Measurements from ENCODE around the gene CNTD1.

Gene CNTD1

GRCh38 chr17:42795061-42795460, 3.6 kb upstream of the CNTD1 start:
- Histone ChIP-seq H3K36me3 (ENCODE audit: control insufficient read depth, insufficient read depth, low read length, severe bottlenecking) (peaks cover 3% of the 10 kb centered on the region), H3K4me1 (ENCODE audit: control insufficient read depth, insufficient read depth, low read length) (peaks cover 27% of the 10 kb centered on the region), H3K4me3 (ENCODE audit: low read length) (no peak overlapping the region), H3K9me3 (ENCODE audit: control insufficient read depth, low read length) (no peaks in the 10 kb centered on the region), H3K9ac (ENCODE audit: low read length) (no peak overlapping the region), H3K27me3 (replicated peaks; ENCODE audit: control insufficient read depth, insufficient read depth, low read length) (no peaks in the 10 kb centered on the region)
- no peak for DNase-seq (ENCODE audit: low read depth)

GRCh38 chr17:42795465-42795864, 3.2 kb upstream of the CNTD1 start:
- no peak for DNase-seq (ENCODE audit: low read depth)

GRCh38 chr17:42796066-42796758, 2.4 kb upstream of the CNTD1 start:
- H3K9ac ChIP-seq (ENCODE audit: low read length) = no peak overlapping the region

More at GRCh38 chr17:42795465-42795864, 3.2 kb upstream of the CNTD1 start:
- H3K4me1 ChIP-seq (ENCODE audit: control insufficient read depth, insufficient read depth, low read length) = peaks cover 27% of the 10 kb centered on the region
- H3K4me3 ChIP-seq (ENCODE audit: low read length) = no peak overlapping the region
- no peaks in the 10 kb centered on the region for H3K9me3 ChIP-seq (ENCODE audit: control insufficient read depth, low read length)
- H3K27me3 ChIP-seq (replicated peaks; ENCODE audit: control insufficient read depth, insufficient read depth, low read length) = no peaks in the 10 kb centered on the region
- H3K9ac ChIP-seq (ENCODE audit: low read length) = no peak overlapping the region
- H3K36me3 ChIP-seq (ENCODE audit: control insufficient read depth, insufficient read depth, low read length, severe bottlenecking) = peaks cover 3% of the 10 kb centered on the region

GRCh38 chr17:42797067-42798007, 1.3 kb upstream of the CNTD1 start:
- H3K9me3 ChIP-seq (ENCODE audit: control insufficient read depth, low read length) = no peaks in the 10 kb centered on the region
- DNase-seq (ENCODE audit: low read depth) = no peak
- peak overlapping the region; percentile 96 for H3K4me3 ChIP-seq (ENCODE audit: low read length)
- H3K4me1 ChIP-seq (ENCODE audit: control insufficient read depth, insufficient read depth, low read length) = peaks cover 27% of the 10 kb centered on the region
- H3K27me3 ChIP-seq (replicated peaks; ENCODE audit: control insufficient read depth, insufficient read depth, low read length) = no peaks in the 10 kb centered on the region
- H3K36me3 ChIP-seq (ENCODE audit: control insufficient read depth, insufficient read depth, low read length, severe bottlenecking) = peaks cover 3% of the 10 kb centered on the region
- peak overlapping the region; percentile 98 for H3K9ac ChIP-seq (ENCODE audit: low read length)

More at GRCh38 chr17:42796066-42796758, 2.4 kb upstream of the CNTD1 start:
- DNase-seq (ENCODE audit: low read depth) = no peak
- H3K9me3 ChIP-seq (ENCODE audit: control insufficient read depth, low read length) = no peaks in the 10 kb centered on the region
- peaks cover 27% of the 10 kb centered on the region for H3K4me1 ChIP-seq (ENCODE audit: control insufficient read depth, insufficient read depth, low read length)
- no peaks in the 10 kb centered on the region for H3K27me3 ChIP-seq (replicated peaks; ENCODE audit: control insufficient read depth, insufficient read depth, low read length)
- H3K36me3 ChIP-seq (ENCODE audit: control insufficient read depth, insufficient read depth, low read length, severe bottlenecking) = peaks cover 3% of the 10 kb centered on the region
- no peak overlapping the region for H3K4me3 ChIP-seq (ENCODE audit: low read length)

GRCh38 chr17:42798011-42798382, 664 bp upstream of the CNTD1 start:
- peak overlapping the region; percentile 98 for H3K9ac ChIP-seq (ENCODE audit: low read length)
- DNase-seq (ENCODE audit: low read depth) = no peak
- peak overlapping the region; percentile 96 for H3K4me3 ChIP-seq (ENCODE audit: low read length)
- peaks cover 27% of the 10 kb centered on the region for H3K4me1 ChIP-seq (ENCODE audit: control insufficient read depth, insufficient read depth, low read length)
- no peaks in the 10 kb centered on the region for H3K27me3 ChIP-seq (replicated peaks; ENCODE audit: control insufficient read depth, insufficient read depth, low read length)
- peaks cover 3% of the 10 kb centered on the region for H3K36me3 ChIP-seq (ENCODE audit: control insufficient read depth, insufficient read depth, low read length, severe bottlenecking)
- no peaks in the 10 kb centered on the region for H3K9me3 ChIP-seq (ENCODE audit: control insufficient read depth, low read length)

- no peak for DNase-seq (ENCODE audit: low read depth)
- Histone ChIP-seq H3K9me3 (ENCODE audit: control insufficient read depth, low read length) (no peaks in the 10 kb centered on the region), H3K4me3 (ENCODE audit: low read length) (no peak overlapping the region), H3K9ac (ENCODE audit: low read length) (no peak overlapping the region), H3K36me3 (ENCODE audit: control insufficient read depth, insufficient read depth, low read length, severe bottlenecking) (no peaks in the 10 kb centered on the region), H3K27me3 (replicated peaks; ENCODE audit: control insufficient read depth, insufficient read depth, low read length) (no peaks in the 10 kb centered on the region), H3K4me1 (ENCODE audit: control insufficient read depth, insufficient read depth, low read length) (peaks cover 6% of the 10 kb centered on the region)
Observed at GRCh38 chr17:42803074-42803883, 4.6 kb downstream of the CNTD1 start.

GRCh38 chr17:42804918-42805367, 6.3 kb downstream of the CNTD1 start:
- Histone ChIP-seq H3K4me3 (ENCODE audit: low read length) (no peak overlapping the region), H3K9me3 (ENCODE audit: control insufficient read depth, low read length) (no peaks in the 10 kb centered on the region), H3K36me3 (ENCODE audit: control insufficient read depth, insufficient read depth, low read length, severe bottlenecking) (peaks cover under 1% of the 10 kb centered on the region), H3K27me3 (replicated peaks; ENCODE audit: control insufficient read depth, insufficient read depth, low read length) (no peaks in the 10 kb centered on the region), H3K4me1 (ENCODE audit: control insufficient read depth, insufficient read depth, low read length) (peaks cover 18% of the 10 kb centered on the region), H3K9ac (ENCODE audit: low read length) (no peak overlapping the region)
- DNase-seq (ENCODE audit: low read depth) = no peak

GRCh38 chr17:42806249-42806648, 7.6 kb downstream of the CNTD1 start:
- Histone ChIP-seq H3K36me3 (ENCODE audit: control insufficient read depth, insufficient read depth, low read length, severe bottlenecking) (peaks cover 14% of the 10 kb centered on the region), H3K9me3 (ENCODE audit: control insufficient read depth, low read length) (no peaks in the 10 kb centered on the region), H3K4me3 (ENCODE audit: low read length) (no peak overlapping the region), H3K9ac (ENCODE audit: low read length) (no peak overlapping the region), H3K4me1 (ENCODE audit: control insufficient read depth, insufficient read depth, low read length) (peaks cover 18% of the 10 kb centered on the region), H3K27me3 (replicated peaks; ENCODE audit: control insufficient read depth, insufficient read depth, low read length) (no peaks in the 10 kb centered on the region)
- no peak for DNase-seq (ENCODE audit: low read depth)

- peaks cover 33% of the 10 kb centered on the region for H3K36me3 ChIP-seq (ENCODE audit: control insufficient read depth, insufficient read depth, low read length, severe bottlenecking)
- no peaks in the 10 kb centered on the region for H3K9me3 ChIP-seq (ENCODE audit: control insufficient read depth, low read length)
- peak; percentile 82 for DNase-seq (ENCODE audit: low read depth)
Observed at GRCh38 chr17:42809250-42809649, 10.6 kb downstream of the CNTD1 start.

GRCh38 chr17:42814633-42815399, 16.2 kb downstream of the CNTD1 start:
- Histone ChIP-seq H3K27me3 (replicated peaks; ENCODE audit: control insufficient read depth, insufficient read depth, low read length) (no peaks in the 10 kb centered on the region), H3K4me1 (ENCODE audit: control insufficient read depth, insufficient read depth, low read length) (peaks cover 21% of the 10 kb centered on the region), H3K9me3 (ENCODE audit: control insufficient read depth, low read length) (no peaks in the 10 kb centered on the region), H3K36me3 (ENCODE audit: control insufficient read depth, insufficient read depth, low read length, severe bottlenecking) (peaks cover 80% of the 10 kb centered on the region), H3K9ac (ENCODE audit: low read length) (peak overlapping the region; percentile 56), H3K4me3 (ENCODE audit: low read length) (peak overlapping the region; percentile 32)
- DNase-seq (ENCODE audit: low read depth) = no peak

More at GRCh38 chr17:42809250-42809649, 10.6 kb downstream of the CNTD1 start:
- H3K4me3 ChIP-seq (ENCODE audit: low read length) = no peak overlapping the region
- peaks cover 20% of the 10 kb centered on the region for H3K4me1 ChIP-seq (ENCODE audit: control insufficient read depth, insufficient read depth, low read length)
- H3K27me3 ChIP-seq (replicated peaks; ENCODE audit: control insufficient read depth, insufficient read depth, low read length) = no peaks in the 10 kb centered on the region
- H3K9ac ChIP-seq (ENCODE audit: low read length) = no peak overlapping the region

Data from adipocyte (in vitro differentiated cells).